Mononuclear cell (primary cell): ENCODE results near the gene CIDEB. TPM values are rescaled to one million over a fixed set of nuclear protein-coding genes. Genes with fewer than 3 reads are reported as not detected.
"Not testable (repeated sequence)": the region's sequence is repeated elsewhere in the genome, so short reads cannot be mapped to it uniquely, and the experiment has no call there.

Experiments
- H3K27me3 ChIP-seq: 2 replicates; pipeline ENCODE4 v1.6.0; 2011; ENCODE audit warnings: low read length, control low read depth; ENCODE audit not compliant: insufficient read depth
- H3K4me1 ChIP-seq: 2 replicates; pipeline ENCODE4 v1.5.1; 2011; ENCODE audit warnings: mild to moderate bottlenecking, low read length, control low read depth; ENCODE audit not compliant: insufficient read depth
- H3K4me3 ChIP-seq: 2 replicates; pipeline ENCODE4 v1.5.1; 2011; ENCODE audit warnings: mild to moderate bottlenecking, low read length, moderate library complexity
- H3K9me3 ChIP-seq: 2 replicates; pipeline ENCODE4 v1.5.1; 2011; ENCODE audit warnings: low read depth, mild to moderate bottlenecking, control low read depth, low read length
- total RNA-seq: library from RNA; depleted of rRNA; stranded (reverse); fragments of >200 nt; gene quantifications from one replicate; pipeline ENCODE4 v1.2.3, GENCODE V29; 2012

The CIDEB gene, protein sequence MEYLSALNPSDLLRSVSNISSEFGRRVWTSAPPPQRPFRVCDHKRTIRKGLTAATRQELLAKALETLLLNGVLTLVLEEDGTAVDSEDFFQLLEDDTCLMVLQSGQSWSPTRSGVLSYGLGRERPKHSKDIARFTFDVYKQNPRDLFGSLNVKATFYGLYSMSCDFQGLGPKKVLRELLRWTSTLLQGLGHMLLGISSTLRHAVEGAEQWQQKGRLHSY
- 14.4 TPM for total RNA-seq

DNA sequence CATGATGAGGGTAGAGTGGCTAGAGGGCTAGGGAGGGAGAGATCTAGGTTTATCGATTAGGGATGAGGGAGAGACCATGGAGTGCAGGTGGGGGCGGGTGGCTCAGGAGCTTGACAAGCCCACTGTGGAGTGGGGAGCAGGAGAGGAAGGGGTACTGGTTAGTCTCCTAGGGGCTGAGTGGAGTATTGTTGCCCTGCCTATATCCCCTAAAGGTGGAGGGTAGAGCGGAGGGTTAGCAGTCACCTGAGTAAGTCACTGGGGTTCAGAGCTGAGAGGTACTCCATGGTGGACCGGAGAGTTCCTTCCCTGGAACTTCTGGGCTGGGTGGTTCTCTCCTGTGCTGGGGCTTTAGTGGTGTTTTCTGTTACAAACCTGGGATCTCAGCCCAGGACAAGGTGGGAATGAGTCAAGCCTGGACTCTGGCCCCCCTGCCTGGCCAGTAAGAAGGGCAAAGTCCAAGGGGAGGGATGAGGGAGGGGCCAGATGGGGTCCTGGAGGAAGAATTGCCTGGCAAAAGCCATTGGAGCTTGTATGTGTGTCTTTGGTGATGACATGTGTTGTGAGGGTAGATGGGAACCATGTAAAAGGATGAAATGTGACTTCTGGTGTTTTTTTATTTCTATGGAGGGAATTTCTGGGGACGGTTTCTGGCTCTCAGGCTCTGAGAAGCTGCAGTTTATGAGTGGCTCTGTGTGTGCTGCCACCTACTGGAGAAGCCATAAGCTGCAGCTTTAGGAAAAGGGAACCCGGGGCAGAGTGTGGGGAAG lies at the start of gene CIDEB:
Gene CIDEB (minus strand): TSS at position 403 of the 767 bp plus-strand sequence. CDS start 119 bp downstream, at position 284.
- Histone ChIP-seq H3K4me3 (no peak within 1 kb of the TSS), H3K4me1 (peaks cover 52% of the 10 kb centered on the region), H3K27me3 (no peaks in the 10 kb centered on the region), H3K9me3 (no peaks in the 10 kb centered on the region)

GRCh38 chr14:24356208-24356607 lies 48.4 kb upstream of the CIDEB start:
- Histone ChIP-seq H3K4me3 (no peak overlapping the region), H3K27me3 (peaks cover under 1% of the 10 kb centered on the region), H3K9me3 (no peaks in the 10 kb centered on the region), H3K4me1 (no peaks in the 10 kb centered on the region)

DNA sequence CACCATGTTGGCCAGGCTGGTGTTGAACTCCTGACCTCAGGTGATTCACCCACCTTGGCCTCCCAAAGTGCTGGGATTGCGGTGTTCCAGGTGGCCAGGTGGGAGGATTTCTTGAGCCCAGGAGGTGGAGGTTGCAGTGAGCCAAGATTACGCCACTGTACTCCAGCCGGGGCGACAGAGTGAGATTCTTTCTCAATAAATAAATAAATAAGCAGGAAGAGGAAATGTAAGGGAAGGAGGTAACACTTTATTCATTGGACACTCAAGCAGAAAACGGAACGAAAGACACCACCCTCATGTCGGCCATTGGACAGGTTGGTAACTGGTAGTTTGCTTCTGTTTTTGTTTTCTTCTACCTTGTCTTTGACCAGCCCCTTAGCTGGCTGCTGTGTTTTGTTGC lies 47.2 kb upstream of the CIDEB start:
- H3K4me3 ChIP-seq = no peak overlapping the region
- peaks cover 2% of the 10 kb centered on the region for H3K27me3 ChIP-seq
- H3K9me3 ChIP-seq = no peaks in the 10 kb centered on the region
- no peaks in the 10 kb centered on the region for H3K4me1 ChIP-seq

- not testable (repeated sequence) for H3K9me3 ChIP-seq, H3K27me3 ChIP-seq, H3K4me1 ChIP-seq, H3K4me3 ChIP-seq
Observed at GRCh38 chr14:24354482-24354825, 46.7 kb upstream of the CIDEB start.

- Histone ChIP-seq H3K9me3 (no peaks in the 10 kb centered on the region), H3K27me3 (peaks cover 5% of the 10 kb centered on the region), H3K4me1 (no peaks in the 10 kb centered on the region), H3K4me3 (no peak overlapping the region)
Observed at GRCh38 chr14:24353559-24354481, 46.0 kb upstream of the CIDEB start.

- H3K9me3 ChIP-seq = no peaks in the 10 kb centered on the region
- peaks cover 9% of the 10 kb centered on the region for H3K27me3 ChIP-seq
- no peaks in the 10 kb centered on the region for H3K4me1 ChIP-seq
- H3K4me3 ChIP-seq = no peak overlapping the region
Observed at GRCh38 chr14:24351517-24351916, 43.7 kb upstream of the CIDEB start.

DNA sequence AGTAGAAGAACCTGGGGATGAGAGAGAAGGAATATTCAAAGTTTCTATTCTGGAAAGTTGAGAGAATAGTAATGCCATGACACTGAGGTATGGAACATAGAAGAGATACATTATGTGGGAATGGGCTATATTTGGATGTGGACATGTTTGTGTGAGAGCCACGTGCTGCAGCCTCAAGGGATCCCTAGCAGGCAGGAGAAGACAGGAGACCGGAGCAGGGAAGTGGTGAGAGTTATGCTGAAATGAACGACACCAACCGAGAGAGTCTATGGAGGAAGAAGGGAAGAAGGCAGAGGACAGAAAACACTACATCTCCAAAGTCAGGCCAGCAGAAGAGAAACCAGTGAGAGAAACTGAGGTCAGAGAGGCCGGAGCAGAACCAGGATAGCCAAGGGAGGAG lies 42.0 kb upstream of the CIDEB start:
- Histone ChIP-seq H3K4me1 (no peaks in the 10 kb centered on the region), H3K9me3 (no peaks in the 10 kb centered on the region), H3K27me3 (peaks cover 9% of the 10 kb centered on the region), H3K4me3 (no peak overlapping the region)

DNA sequence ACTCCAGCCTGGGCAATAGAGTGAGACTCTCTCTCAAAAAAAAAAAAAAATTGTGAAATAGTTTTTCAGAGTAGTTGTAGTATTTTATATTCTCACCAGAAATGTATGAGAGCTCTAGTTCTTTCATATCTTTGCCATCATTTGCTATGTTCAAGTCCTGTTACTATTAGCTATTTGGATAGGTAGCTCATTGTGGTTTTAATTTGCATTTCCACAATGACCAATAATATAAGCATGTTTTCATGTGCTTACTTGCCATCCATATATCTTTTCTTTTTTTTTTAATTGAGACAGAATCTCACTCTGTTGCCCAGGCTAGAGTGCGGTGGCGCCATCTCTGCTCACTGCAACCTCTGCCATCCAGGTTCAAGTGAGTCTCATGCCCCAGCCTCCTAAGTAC lies 40.4 kb upstream of the CIDEB start:
- H3K4me3 ChIP-seq = no peak overlapping the region
- H3K27me3 ChIP-seq = peaks cover 9% of the 10 kb centered on the region

DNA sequence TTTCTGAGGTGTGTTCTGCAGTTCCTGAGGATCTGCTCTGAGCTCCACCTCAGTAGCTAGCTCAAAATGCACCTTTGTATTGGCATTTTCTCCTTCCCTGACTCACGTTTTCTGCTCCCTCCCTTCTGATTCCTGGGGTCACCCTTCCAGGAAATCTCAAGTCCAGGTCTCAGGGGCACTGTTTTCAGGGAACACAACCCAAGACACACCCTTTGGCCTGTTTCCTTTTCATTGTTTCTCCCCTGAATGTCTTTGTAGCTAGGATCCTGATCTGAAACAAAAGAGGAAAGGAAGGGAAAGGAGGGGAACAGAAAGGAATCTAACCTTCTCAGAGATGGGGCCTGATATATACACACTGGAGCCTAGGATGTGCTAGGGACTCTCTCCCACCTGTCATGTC lies 39.4 kb upstream of the CIDEB start:
- no peaks in the 10 kb centered on the region for H3K9me3 ChIP-seq
- H3K27me3 ChIP-seq = peaks cover 9% of the 10 kb centered on the region
- no peak overlapping the region for H3K4me3 ChIP-seq
- no peaks in the 10 kb centered on the region for H3K4me1 ChIP-seq

More for the DNA sequence above, 40.4 kb upstream of the CIDEB start:
- H3K9me3 ChIP-seq = no peaks in the 10 kb centered on the region
- H3K4me1 ChIP-seq = no peaks in the 10 kb centered on the region

DNA sequence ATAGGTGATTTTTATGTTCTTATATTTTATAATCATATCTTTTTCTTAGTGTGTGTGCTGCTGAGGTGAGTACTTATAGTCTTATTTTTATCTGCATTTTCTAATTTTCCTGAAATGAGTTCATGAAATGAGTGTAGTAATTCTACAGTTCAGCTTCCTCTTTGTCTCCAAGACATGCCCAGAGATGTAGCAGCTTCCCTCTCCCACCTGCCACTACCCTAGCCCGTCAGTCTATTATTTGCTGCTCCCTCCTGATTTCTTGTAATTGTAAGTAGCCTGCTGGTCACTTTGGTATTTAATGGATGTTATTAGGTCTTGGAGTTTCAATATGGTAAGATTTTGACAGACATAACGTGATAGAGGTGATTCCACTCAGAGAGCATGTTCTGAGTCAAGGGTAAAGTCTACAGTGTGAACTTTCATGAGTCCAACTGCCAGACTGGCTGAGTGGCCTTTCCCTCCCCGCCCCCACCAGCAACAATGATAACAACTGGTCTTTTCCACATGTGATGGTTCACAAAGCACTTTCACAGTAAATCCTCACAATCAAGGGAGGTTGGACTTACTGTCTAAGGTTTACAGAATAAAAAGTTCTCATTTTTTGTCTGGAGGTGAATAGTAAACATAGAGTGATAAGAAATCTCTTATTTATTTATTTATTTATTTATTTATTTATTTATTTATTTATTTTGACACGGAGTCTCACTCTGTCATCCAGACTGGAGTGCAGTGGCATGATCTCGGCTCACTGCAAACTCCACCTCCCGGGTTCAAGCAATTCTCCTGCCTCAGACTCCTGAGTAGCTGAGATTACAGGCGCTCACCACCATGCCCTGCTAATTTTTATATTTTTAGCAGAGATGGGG lies 36.3 kb upstream of the CIDEB start:
- H3K4me1 ChIP-seq = peaks cover 16% of the 10 kb centered on the region
- peaks cover 3% of the 10 kb centered on the region for H3K27me3 ChIP-seq
- H3K4me3 ChIP-seq = no peak overlapping the region
- H3K9me3 ChIP-seq = no peaks in the 10 kb centered on the region

DNA sequence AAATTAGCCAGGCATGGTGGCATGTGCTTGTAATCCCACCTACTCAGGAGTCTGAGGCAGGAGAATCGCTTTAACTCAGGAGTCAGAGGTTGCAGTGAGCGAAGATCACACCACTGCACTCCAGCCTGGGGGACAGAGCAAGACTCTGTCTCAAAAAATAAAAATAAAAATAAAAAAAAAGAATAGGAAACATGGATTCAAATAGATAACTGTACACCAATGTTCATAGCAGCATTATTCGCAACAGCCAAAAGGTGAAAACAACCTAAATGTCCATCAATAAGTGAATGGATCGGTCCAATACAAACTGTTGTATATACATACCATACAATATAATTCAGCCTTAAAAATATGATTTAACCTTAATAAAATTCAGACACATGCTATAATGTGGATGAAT lies 35.1 kb upstream of the CIDEB start:
- H3K4me1 ChIP-seq = peaks cover 26% of the 10 kb centered on the region
- no peak overlapping the region for H3K4me3 ChIP-seq
- H3K9me3 ChIP-seq = no peaks in the 10 kb centered on the region
- peaks cover 3% of the 10 kb centered on the region for H3K27me3 ChIP-seq

DNA sequence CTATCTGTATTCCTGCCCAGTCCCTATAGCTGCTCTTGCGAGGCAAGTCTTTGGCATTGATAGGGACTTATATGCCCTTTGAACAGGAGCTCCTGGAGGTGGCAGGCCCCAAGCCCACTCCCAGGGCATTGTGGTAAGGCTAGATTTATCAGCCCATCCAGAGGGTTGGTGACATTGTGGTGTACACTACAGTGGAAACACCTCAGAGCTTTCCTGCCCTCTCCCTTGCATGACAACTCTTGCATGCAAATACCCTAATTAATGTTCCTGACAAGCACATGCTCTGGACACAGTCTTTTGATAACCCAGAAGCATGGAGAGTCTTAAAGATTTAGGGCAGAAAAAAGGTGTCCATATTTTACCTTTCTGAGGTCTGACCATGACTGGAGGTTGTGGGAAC lies 32.8 kb upstream of the CIDEB start:
- H3K27me3 ChIP-seq = no peaks in the 10 kb centered on the region
- H3K4me3 ChIP-seq = no peak overlapping the region
- H3K4me1 ChIP-seq = peaks cover 44% of the 10 kb centered on the region
- no peaks in the 10 kb centered on the region for H3K9me3 ChIP-seq

GRCh38 chr14:24339284-24340151 lies 31.7 kb upstream of the CIDEB start, which contains the start of gene RIPK3:
TSS of gene RIPK3 (minus strand) at chr14:24339991. CDS start at chr14:24339826, 165 bp downstream.
- Histone ChIP-seq H3K4me1 (peaks cover 55% of the 10 kb centered on the region), H3K9me3 (no peaks in the 10 kb centered on the region), H3K4me3 (peak within 1 kb of the TSS; percentile 84), H3K27me3 (peaks cover 9% of the 10 kb centered on the region)
